Right ventricle myocardium superior (tissue), 1 donor: ENCODE data around the gene DHRS7. TPM values are rescaled to one million over a fixed set of nuclear protein-coding genes. Genes with fewer than 3 reads are reported as not detected.

Source experiments
- ATAC-seq: fragments of 200-7000 bp; cut with Tn5 transposase; one replicate; pipeline ENCODE4 v1.9.1; 2020; ENCODE audit warnings: mild to moderate bottlenecking; ENCODE audit not compliant: poor library complexity
- DNase-seq: peaks from one replicate; pipeline ENCODE4 v3.0.0-alpha.2; 2020
- intact Hi-C: fragments of 100-400 bp; cut with DNase I; formaldehyde crosslinking; loops from one replicate; pipeline ENCODE4 v1.11.2; 2022
- total RNA-seq: library from RNA; stranded (reverse); fragmentation: NEBNext Ultra II Directional; extraction: Animal tissue kit (Norgen Biotek cat#: 25700); gene quantifications from one replicate; pipeline ENCODE4 v1.2.1, GENCODE V29; 2021
- donor health status: DM: no; HTN: yes; CAD: no; lungs with severe emphysema.

The DHRS7 gene
- total RNA-seq, 1 donor from 2014 or later = 34.4 TPM

DNA sequence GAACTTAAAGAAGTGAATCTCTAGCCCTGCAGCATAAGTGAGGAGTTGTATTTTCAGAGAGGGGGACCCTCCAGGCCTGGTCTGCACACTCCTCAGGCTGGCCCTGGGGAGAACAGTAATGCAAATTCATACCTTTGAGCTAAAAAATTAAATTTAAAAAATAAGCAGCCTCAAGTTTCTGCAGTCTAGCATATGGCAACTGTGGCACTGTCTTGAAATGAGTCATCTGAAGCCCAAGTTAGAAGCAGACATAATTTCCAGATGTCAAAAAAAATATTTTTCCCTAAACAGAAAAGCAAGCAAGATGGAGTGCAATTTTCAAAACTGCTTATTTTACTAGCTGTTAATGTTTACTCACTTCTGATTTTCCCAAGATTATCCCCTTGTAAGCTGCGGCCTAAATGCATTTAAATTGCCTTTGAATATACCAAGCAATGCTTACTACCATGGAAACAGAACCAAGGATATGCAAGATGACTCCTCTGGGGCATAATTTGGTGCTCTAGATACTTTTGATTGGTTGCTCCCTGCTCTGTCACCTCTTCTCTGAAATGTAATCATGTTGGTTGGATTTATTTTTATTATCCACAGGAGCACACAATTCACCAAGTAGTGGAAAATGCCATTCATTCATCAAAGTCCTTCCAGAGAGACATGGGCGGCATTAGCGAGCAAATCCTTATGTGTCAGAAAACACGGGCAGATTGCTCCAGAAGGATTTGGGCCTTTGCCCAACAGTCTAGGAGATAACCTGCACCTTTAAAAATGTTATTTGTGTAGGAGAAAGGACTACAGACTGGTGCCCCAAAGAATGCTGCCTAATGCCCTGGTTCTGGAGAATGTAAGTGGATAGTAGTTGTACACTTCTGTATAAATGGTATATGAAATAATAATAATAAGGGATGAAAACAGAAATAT is 25.0 kb upstream of the DHRS7 start:
- intact Hi-C loops = loop anchor here (5.0 to 10.0 kb wide), 2 partner anchors 228 to 375 kb away; no protein-coding TSS in a partner anchor
- DNase-seq (no peak), ATAC-seq (no peak)

DNA sequence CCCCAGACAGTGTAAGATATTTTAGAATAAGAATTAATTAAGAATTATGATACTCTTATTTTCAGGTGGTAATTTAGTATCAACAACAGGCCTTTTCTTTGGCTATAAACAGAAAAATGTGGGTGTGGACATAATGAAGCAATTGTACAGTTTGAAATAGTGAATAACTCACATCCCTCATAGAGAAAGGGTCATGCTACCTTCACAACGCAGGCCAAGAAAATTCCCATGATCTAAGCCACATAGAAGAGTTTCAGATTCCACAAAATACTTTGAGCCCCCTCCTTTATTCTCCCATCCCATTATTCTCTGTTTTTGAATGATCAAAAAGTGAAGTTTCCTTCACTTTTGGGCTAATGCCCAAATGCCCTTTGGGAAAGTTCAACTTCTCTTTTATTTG is 23.5 kb upstream of the DHRS7 start:
- intact Hi-C loops = loop anchor here (5.0 kb wide), 1 partner anchor 226 kb away; no protein-coding TSS in a partner anchor
- no peak for ATAC-seq
- no peak for DNase-seq

DNA sequence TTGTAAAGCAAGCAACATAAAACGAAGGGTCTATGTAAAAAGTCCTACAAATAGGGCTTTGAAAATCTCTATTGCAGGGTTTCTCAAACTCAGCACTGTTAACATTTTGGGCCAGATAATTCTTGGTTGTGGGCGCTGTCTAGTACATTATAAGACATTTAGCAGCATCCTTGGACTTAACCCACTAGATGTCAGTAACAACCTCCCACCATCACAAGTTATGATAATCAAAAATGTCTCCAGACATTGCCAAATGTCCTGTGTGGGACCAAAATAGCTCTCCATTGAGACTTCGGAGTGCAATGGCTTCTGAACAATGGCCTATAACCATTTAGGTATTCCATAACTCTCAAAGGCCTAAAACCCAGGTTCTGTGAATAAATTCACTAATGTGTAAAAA is 22.9 kb upstream of the DHRS7 start:
- intact Hi-C loops = loop anchor here (5.0 kb wide), 1 partner anchor 226 kb away; no protein-coding TSS in a partner anchor
- DNase-seq (no peak), ATAC-seq (peak; percentile 63)

DNA sequence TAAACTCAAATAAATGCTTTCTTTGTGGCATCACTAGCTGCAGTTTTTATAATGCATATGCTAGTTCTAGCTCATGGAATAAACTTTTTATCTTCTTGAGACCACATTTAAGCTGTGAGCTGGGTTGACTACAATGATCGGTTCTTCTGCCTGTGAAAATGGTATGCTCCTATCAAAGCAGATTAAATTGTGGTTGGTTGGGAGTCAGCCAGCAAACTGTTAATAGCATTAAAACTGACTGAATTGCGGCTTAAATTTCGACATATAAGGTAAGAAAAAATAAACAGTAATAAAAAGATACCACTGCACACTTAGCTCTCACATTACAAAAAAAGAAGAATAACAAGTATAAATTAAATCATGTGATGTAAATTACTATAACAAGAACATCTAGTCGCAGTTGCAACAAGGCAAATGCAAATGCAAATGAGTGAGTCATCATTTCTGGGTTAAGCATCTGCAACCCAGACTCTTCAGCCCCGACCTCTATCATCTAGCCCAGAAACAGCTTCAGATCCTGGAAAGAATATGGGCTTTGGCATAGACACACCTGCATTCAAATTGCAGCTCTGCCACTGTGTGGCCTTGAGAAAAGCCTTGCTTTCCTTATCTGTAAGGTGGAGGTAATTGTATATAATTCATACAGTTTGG is 19.8 kb upstream of the DHRS7 start:
- intact Hi-C loops = loop anchor here (5.0 kb wide), 2 partner anchors 123 to 223 kb away; no protein-coding TSS in a partner anchor
- ATAC-seq (no peak), DNase-seq (no peak)

DNA sequence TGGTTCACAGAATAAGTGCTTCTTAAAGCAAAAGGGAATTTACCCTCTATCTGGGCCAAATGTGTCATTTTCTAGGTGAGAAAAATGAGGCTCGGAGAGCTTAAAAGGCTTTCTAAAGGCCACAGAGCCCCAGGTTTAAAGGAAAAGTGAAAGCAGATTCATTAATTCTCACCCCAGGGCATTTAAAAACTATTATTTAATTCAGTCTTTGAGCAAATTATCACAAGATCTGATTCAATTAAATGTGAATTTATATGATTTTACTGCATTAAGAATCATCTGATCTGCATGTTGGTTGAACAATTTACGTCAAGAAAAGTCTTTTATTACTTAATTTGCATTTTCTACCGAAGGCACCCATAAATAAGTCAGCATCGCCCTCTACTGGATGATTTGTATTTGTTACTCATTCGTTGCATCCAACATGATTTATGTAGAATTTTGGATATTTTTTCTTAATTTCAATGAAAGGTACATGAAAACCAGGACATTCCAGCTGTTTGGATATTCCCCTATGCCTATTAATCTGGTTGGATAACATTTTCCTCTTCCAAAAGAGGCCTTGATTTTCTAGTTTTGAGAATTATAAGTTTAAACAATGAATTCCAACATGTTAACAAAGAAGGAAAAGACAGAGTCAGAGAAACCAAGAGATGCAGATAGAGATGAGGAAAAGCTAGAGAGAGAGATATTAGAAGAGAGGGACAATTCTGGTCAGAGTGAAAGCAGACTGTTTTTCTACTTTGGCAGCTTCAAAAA is 19.1 kb upstream of the DHRS7 start:
- ATAC-seq = peak; percentile 71
- no peak for DNase-seq
- intact Hi-C loops = loop anchor here (5.0 kb wide), 1 partner anchor 122 kb away; no protein-coding TSS in a partner anchor

DNA sequence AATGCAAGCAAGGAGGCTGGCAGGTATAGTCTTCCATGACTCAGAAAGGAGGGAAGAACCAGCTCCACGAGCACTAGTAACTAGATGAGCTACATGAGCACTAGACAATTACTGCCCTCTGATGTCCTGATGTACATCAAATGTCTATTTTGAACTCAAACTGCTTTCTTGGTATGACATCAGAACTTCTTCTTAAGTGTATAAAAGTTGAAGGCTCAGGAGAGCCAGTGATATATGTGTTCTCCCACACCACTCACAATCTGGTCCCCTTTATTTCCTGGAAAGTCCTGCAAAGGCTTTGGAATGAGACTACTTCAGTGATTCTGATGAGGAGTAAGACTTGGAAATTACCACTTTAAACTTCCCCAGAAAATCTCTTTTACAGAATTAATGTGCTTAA is 18.5 kb upstream of the DHRS7 start:
- intact Hi-C loops = loop anchor here (5.0 kb wide), 1 partner anchor 121 kb away; no protein-coding TSS in a partner anchor
- DNase-seq = no peak
- peak; percentile 39 for ATAC-seq

DNA sequence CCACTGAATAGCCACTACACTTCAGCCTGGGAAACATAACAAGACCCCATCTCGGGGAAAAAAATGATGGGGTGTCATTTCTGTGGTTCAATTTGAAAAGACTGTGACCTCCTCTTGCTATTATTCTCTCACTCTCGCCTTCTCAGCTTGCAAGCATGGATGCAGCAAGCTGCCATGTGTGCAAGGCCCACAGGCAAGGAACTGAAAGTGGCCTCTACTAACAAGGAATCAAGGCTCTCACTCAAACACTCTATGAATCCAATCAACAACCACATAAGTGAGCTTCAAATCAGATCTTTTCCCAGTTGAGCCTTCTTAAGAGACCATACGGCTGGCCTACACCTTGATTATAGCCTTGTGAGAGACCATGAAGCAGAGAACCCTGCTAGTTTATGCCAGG is 17.9 kb upstream of the DHRS7 start:
- ATAC-seq = no peak
- no peak for DNase-seq
- intact Hi-C loops = loop anchor here (5.0 kb wide), 1 partner anchor 121 kb away; no protein-coding TSS in a partner anchor

DNA sequence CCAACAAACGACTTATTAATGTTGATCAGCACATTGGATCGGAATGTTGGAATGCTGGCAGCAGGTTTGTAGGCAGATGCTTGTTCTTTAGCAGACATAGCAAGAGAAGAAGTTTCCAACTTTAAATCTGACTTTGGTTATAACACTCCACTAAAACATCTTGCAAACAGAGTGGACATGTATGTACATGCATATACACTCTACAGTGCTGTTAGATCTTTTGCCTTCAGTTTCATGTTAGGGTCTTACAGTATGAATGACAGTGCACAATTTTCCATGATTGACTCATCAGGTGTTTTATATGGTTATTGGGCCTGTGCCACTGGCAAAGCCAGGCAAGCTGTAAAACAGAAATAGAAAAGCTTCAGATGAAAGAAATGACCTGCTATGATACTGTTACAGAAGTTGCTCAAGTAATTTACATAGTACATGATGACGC is 14.3 kb upstream of the DHRS7 start:
- ATAC-seq = no peak
- DNase-seq = no peak
- intact Hi-C loops = no loop called here

DNA sequence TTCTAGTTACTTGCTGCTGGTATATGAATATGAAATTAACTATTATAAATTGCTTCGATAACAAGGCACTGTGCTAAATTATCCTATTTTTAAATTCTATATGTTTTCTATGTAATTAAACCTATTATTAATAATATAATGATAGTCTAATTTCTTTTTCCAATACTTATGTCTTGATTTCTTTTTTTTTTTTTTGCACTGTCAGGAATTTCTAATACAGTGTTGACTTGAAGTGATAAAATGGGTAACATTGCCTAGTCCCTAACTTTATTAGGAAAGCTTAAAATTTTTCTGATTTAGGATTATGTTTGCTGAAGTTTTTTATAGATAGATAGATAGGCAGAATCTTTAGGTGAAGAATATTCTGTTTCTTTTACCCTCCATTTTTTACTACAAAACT is 13.6 kb upstream of the DHRS7 start:
- DNase-seq (no peak), ATAC-seq (no peak)
- intact Hi-C loops = no loop called here

DNA sequence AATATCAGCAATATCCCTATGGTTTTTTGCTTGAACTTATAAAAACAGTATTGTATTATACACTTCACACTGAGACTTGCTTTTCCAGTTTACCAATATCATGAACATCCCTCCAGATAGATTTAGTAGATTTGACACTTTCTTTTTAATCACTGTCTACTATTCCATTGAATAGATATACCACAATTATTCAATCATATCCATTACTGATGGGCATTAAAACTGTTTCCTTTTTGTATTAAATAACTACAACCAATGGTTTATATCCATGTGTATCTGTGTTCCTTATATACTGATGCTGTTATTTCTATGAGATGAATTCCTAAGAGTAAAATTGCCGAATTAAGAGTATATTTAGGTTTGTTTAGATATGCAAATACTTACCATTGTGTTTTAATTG is 13.0 kb upstream of the DHRS7 start:
- intact Hi-C loops = no loop called here
- DNase-seq (no peak), ATAC-seq (no peak)

DNA sequence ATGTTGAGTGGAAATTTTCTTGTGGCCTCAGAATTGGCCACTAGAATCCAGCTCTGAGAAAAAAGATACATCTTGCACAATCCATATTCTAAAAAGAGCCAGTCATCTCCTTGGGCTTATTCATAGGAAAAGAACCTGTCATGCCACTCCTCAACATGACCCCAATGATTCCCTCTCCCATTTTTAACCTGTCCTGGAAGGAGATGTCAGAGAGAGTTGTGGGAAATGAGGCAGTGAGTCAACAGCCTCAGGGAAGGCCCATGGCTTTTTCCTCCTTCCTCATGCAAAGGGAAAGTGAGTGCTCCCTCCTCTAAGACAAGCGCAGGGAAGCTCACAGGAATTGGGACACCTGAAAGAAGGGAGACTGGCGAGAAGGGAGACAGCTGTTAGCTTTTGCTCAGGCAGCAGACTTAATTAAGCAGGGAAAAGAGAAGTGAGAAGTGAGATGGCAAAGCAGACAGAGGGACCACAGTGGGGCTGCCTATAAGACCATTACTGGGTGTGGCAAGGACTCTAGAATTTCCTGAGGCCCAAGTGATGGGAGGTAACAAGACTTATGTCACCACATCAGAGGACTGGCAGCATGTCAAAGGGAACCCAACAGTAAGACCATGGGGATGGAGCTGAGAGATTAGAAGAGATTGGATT is 10.2 kb upstream of the DHRS7 start:
- intact Hi-C loops = no loop called here

DNA sequence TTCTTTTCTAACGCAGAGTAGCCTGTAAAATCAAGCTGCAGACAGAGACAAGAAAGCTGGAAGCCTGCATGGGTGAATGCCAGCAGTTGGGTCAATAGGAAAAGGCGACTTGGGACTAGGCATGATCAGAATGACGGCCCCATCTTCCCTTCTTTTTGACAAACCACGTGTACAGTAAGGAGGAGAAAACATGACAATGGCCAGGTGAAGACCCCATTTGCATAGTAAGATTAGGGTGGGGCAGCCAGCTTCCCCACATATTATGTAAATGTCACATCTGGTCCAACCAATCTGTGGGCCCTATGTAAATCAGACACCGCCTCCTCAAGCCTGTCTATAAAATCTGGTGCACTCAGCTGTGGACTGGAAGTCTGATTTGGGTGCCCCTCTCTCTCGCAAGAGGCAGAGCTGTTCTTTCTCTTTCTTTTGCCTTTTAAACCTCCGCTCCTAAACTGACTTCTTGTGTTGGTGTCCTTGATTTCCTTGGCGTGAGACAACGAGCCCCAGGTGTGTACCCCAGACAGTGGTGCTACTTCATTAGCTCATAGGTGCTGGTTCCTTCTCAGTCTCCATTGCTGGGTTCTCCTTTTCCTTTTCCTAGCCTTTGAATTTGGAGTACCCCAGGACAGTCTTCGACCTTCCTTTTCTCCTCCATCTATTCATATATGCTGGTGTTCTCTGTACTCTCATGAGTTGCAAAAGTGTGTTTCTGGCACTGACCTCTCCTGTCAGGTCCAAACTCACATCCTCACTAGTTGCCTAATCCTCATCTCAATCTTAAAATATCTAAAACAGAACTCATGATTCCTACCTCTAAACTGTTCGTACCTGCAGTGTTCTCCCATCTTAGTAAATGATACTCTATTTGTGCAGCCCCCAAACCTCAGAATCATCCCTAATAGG is 9.4 kb upstream of the DHRS7 start:
- DNase-seq (no peak), ATAC-seq (no peak)
- intact Hi-C loops = no loop called here

More for the DNA sequence above, 10.2 kb upstream of the DHRS7 start:
- DNase-seq = no peak
- ATAC-seq = no peak

DNA sequence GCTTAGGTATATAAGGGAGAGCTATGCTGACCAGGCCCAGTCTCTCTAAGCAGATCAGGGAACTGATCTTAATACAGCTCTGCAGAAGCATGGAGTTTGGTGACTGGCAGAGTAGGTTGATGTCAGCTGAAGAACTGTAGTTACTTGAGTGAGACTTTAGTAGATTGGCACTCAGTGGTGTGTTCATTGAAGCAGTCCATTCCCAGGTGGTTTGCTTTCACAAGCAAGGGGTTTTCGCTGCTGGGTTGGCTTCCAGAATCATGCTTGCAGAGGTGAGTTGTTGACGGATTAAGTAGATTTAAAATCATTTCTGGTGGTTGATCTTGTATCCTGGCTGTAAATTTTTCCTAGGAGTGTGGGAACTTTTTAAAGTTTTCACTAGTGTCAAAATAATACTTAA is 6.5 kb upstream of the DHRS7 start:
- intact Hi-C loops = no loop called here
- ATAC-seq = no peak
- DNase-seq = no peak

DNA sequence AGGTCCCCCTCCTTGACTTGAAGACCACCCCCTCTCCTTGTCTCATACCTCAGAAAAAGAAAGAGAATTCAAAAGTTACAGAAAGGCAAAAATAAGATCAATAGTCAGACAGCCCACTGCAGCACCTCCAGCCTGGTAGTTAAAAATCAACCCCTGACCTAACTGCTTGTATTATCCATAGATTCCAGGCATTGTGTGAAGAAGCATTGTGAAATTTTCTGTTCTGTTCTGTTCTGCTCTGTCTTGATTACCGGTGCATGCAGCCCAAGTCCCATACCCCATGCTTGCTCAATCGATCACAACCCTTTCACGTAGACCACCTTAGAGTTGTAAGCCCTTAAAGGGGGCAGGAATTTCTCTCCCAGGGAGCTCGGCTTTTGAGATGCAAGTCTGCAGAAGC is 5.8 kb upstream of the DHRS7 start:
- ATAC-seq (no peak), DNase-seq (no peak)
- intact Hi-C loops = no loop called here

DNA sequence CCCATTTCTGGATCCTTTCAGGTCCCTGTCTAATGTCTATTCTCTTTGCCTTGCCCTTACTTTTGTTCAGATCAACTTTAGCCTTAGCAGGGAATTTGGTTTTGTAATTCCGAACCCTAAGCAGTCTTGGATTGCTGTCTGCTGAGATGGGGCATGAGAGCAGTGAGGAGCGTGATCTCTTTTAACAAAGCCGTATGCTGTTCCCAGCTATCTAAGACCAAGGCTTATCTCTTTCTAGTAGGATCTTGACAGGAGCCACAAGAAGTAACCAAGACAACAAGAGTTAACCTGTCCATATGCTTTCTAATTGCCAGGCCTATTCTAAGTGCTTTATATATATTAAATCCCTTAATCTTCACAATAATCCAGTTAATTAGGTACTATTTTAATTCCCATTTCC is 4.5 kb upstream of the DHRS7 start:
- no peak for ATAC-seq
- DNase-seq = no peak
- intact Hi-C loops = loop anchor here (5.0 kb wide), 1 partner anchor 202 kb away; no protein-coding TSS in a partner anchor

DNA sequence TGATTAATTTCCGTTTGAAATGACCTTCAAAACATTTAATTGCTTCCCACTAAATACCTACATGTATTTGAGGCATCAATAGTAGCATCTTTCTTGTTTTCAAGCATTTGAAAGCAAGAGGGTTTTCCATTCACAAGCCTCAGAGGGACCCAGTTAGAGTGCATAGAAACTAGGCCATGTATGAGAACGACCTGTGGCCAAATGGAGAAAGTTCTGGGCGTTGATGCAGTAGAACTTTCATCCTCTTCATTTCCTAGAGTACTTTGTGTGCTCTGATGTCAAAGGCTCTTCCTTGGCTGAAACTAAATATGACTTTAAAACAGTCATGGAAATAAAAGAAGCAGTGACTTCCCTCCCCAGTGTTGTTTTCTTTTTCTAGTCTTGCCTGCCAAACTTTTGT is 944 bp upstream of the DHRS7 start:
- ATAC-seq (no peak), DNase-seq (no peak)
- intact Hi-C loops = loop anchor here (5.0 kb wide), 1 partner anchor 199 kb away; no protein-coding TSS in a partner anchor

DNA sequence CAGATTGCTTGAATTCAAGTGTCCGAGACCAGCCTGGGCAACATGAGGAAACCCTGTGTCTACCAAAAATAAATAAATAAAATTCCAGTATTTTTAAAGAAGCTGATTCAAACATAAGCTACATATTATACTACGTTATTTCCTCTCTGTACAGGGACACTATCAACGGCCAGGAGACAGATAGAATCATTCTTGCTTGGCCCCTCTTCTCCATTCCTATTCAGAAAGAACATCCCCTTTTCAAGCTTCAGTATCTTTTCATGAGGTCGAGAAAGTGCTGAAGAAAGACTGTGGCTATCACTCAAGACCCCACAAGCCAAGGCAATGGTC is 314 bp upstream of the DHRS7 start:
- no peak for ATAC-seq
- intact Hi-C loops = loop anchor here (5.0 kb wide), 1 partner anchor 198 kb away; no protein-coding TSS in a partner anchor
- no peak for DNase-seq

DNA sequence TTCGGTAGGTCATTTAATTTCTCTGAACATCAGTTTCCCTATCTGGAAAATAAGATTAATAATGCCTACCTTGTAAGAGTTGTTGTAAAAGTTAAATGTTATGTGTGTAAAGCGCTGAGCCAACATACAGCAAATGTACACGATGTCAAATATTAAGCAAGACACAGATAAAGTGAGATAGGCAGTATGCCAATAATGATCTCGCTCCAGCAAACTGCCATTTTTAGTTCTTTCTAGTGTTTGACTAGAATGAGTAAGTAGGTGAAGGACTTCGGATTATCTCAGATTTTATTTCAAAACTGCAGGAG is 840 bp downstream of the DHRS7 start:
- intact Hi-C loops = loop anchor here (5.0 kb wide), 1 partner anchor 67 kb away; no protein-coding TSS in a partner anchor
- DNase-seq = no peak
- ATAC-seq = no peak
